A549 (cell line): ENCODE data around the gene PORCN. TPM values are rescaled to one million over a fixed set of nuclear protein-coding genes. Genes with fewer than 3 reads are reported as not detected.
A peak's percentile ranks its signal among the peaks of the same experiment; 100 is the strongest.

Source experiments
- ATAC-seq, 2 experiments: fragments of 200-7000 bp in 1 of 2; fragments of >200 bp in 1 of 2; cut with Nextera tagmentation in 1 of 2; cut with Tn5 transposase in 1 of 2; 3 replicates each; pipeline versions ENCODE4 v1.8.0 to v1.9.1; 2018 to 2020; ENCODE audit warnings: mild to moderate bottlenecking in 1 of 2, moderate library complexity in 1 of 2
- CTCF ChIA-PET: fragments of 300-600 bp; sonication (Branson Sonifier 250); formaldehyde crosslinking; extraction: SDS; loops from one replicate; lab custom pipeline; 2021; ENCODE audit warnings: antibody characterized with exemption, inconsistent platforms; lab: Yijun Ruan, JAX
- POLR2A ChIA-PET: fragments of 350-600 bp; formaldehyde crosslinking; extraction: SDS; loops from one replicate; lab custom pipeline; 2021; ENCODE audit warnings: antibody characterized with exemption, inconsistent platforms; lab: Yijun Ruan, JAX
- DNase-seq, 2 experiments: peaks; one replicate each; pipeline versions ENCODE4 v3.0.0 to v3.0.0-alpha.2; 2011 to 2016; ENCODE audit warnings: low read depth in 1 of 2, low spot score in 1 of 2
- FAIRE-seq: peaks from 2 replicates; lab custom pipeline; 2011; peaks lifted over from hg19 to GRCh38; lab: Jason Lieb, UNC
- H3K27ac ChIP-seq, 2 experiments: fragments of >200 bp; sonication (Bioruptor Twin); formaldehyde crosslinking; 3 replicates each; pipeline ENCODE4 v1.5.1; 2016 to 2017
- H3K4me1 ChIP-seq: fragments of >200 bp; sonication (Bioruptor Twin); formaldehyde crosslinking; 3 replicates; pipeline ENCODE4 v1.6.1; 2016
- H3K4me2 ChIP-seq: fragments of >200 bp; sonication (Bioruptor Twin); formaldehyde crosslinking; 3 replicates; pipeline ENCODE4 v1.6.1; 2016
- H3K4me3 ChIP-seq: fragments of >200 bp; sonication (Bioruptor Twin); formaldehyde crosslinking; 3 replicates; pipeline ENCODE4 v1.5.1; 2016
- H3K9me3 ChIP-seq: fragments of >200 bp; sonication (Bioruptor Twin); formaldehyde crosslinking; 3 replicates; pipeline ENCODE4 v1.6.1; 2016
- BCL3 ChIP-seq: fragments of >200 bp; sonication (Bioruptor Twin); formaldehyde crosslinking; IDR thresholded peaks from 3 replicates; pipeline ENCODE4 v1.6.1; 2016
- CEBPB ChIP-seq, 2 experiments: fragments of >200 bp in 1 of 2; sonication (Bioruptor Twin) in 1 of 2; formaldehyde crosslinking in 1 of 2; IDR thresholded peaks; 2 replicates each; pipeline ENCODE4 v1.6.1; 2012 to 2016
- CHD2 ChIP-seq: fragments of 150-350 bp; IDR thresholded peaks from 2 replicates; pipeline ENCODE4 v1.6.1; 2014; ENCODE audit warnings: low read length; ENCODE audit not compliant: partially characterized antibody
- EHF ChIP-seq: fragments of 250-450 bp; sonication (Bioruptor Pico); IDR thresholded peaks from 2 replicates; pipeline ENCODE4 v1.5.0; 2020; ENCODE audit warnings: mild to moderate bottlenecking
- EHMT2 ChIP-seq: fragments of 200-600 bp; sonication (generic); IDR thresholded peaks from 2 replicates; pipeline ENCODE4 v1.6.1; 2016; ENCODE audit warnings: antibody characterized with exemption, low read depth, mild to moderate bottlenecking, moderate library complexity
- ESRRA ChIP-seq: fragments of 150-350 bp; IDR thresholded peaks from 2 replicates; pipeline ENCODE4 v1.6.1; 2014; ENCODE audit warnings: mild to moderate bottlenecking, low read length, borderline replicate concordance
- GATA3 ChIP-seq: IDR thresholded peaks from 2 replicates; pipeline ENCODE4 v1.6.1; 2012; ENCODE audit warnings: borderline replicate concordance
- HDAC2 ChIP-seq: fragments of 200-600 bp; sonication (generic); IDR thresholded peaks from 2 replicates; pipeline ENCODE4 v1.6.1; 2016
- HEYL ChIP-seq: fragments of 250-450 bp; sonication (Bioruptor Pico); IDR thresholded peaks from 2 replicates; pipeline ENCODE4 v1.8.0; 2021; ENCODE audit warnings: mild to moderate bottlenecking, moderate library complexity
- HMGXB4 ChIP-seq: fragments of 250-450 bp; sonication (Bioruptor Pico); IDR thresholded peaks from 2 replicates; pipeline ENCODE4 v1.5.0; 2021; ENCODE audit warnings: mild to moderate bottlenecking, moderate library complexity, borderline replicate concordance
- JUN ChIP-seq, 2 experiments: fragments of >200 bp; sonication (Bioruptor Twin); formaldehyde crosslinking; IDR thresholded peaks; 2 replicates in 1 of 2; 3 replicates in 1 of 2; pipeline ENCODE4 v1.6.1; 2016 to 2017
- JUNB ChIP-seq: fragments of >200 bp; sonication (Bioruptor Twin); formaldehyde crosslinking; IDR thresholded peaks from 2 replicates; pipeline ENCODE4 v1.6.1; 2016
- KDM1A ChIP-seq: fragments of 200-600 bp; sonication (generic); IDR thresholded peaks from 2 replicates; pipeline ENCODE4 v1.6.1; 2016; ENCODE audit warnings: low read depth, mild to moderate bottlenecking
- MAZ ChIP-seq: fragments of 150-350 bp; IDR thresholded peaks from 2 replicates; pipeline ENCODE4 v1.6.1; 2014; ENCODE audit warnings: antibody characterized with exemption, low read depth, low read length, borderline replicate concordance
- NFE2L2 ChIP-seq: fragments of 150-350 bp; conservative IDR thresholded peaks from 2 replicates; pipeline ENCODE4 v1.6.1; 2014; ENCODE audit warnings: low read length
- NPAS2 ChIP-seq: fragments of 250-450 bp; sonication (Bioruptor Pico); IDR thresholded peaks from 2 replicates; pipeline ENCODE4 v1.8.0; 2022; ENCODE audit warnings: mild to moderate bottlenecking, moderate library complexity, borderline replicate concordance
- PHF8 ChIP-seq: fragments of 200-600 bp; sonication (generic); IDR thresholded peaks from 2 replicates; pipeline ENCODE4 v1.6.1; 2016; ENCODE audit warnings: low read depth, mild to moderate bottlenecking, antibody characterized with exemption, moderate library complexity, borderline replicate concordance
- POLR2A ChIP-seq: IDR thresholded peaks from 2 replicates; pipeline ENCODE4 v1.6.1; 2012; ENCODE audit warnings: mild to moderate bottlenecking, low read length
- RAD21 ChIP-seq, 2 experiments: fragments of >200 bp in 1 of 2; sonication (Bioruptor Twin) in 1 of 2; formaldehyde crosslinking in 1 of 2; IDR thresholded peaks in 1 of 2; conservative IDR thresholded peaks in 1 of 2; 2 replicates in 1 of 2; 3 replicates in 1 of 2; pipeline ENCODE4 v1.6.1; 2012 to 2018; ENCODE audit warnings: inconsistent platforms in 1 of 2
- RARB ChIP-seq: fragments of 250-450 bp; sonication (Bioruptor Pico); IDR thresholded peaks from 2 replicates; pipeline ENCODE4 v1.8.0; 2021; ENCODE audit warnings: mild to moderate bottlenecking, moderate library complexity
- RCOR1 ChIP-seq: fragments of 150-350 bp; IDR thresholded peaks from 2 replicates; pipeline ENCODE4 v1.6.1; 2014; ENCODE audit warnings: antibody characterized with exemption, low read length, low read depth
- REST ChIP-seq: fragments of 200-600 bp; sonication (generic); IDR thresholded peaks from 2 replicates; pipeline ENCODE4 v1.6.1; 2016; ENCODE audit warnings: antibody characterized with exemption, mild to moderate bottlenecking, moderate library complexity
- SREBF2 ChIP-seq: fragments of 450-650 bp; IDR thresholded peaks from 2 replicates; pipeline ENCODE4 v1.6.1; 2014; ENCODE audit warnings: mild to moderate bottlenecking, moderate library complexity
- TFCP2L1 ChIP-seq: fragments of 250-450 bp; sonication (Bioruptor Pico); IDR thresholded peaks from 2 replicates; pipeline ENCODE4 v1.5.0; 2021; ENCODE audit warnings: mild to moderate bottlenecking
- TP53 ChIP-seq: fragments of 250-450 bp; sonication (Bioruptor Pico); IDR thresholded peaks from 2 replicates; pipeline ENCODE4 v1.5.0; 2021; ENCODE audit warnings: mild to moderate bottlenecking, moderate library complexity
- WGBS: methylation state at CpG from one replicate; pipeline ENCODE4 v1.1.6; 2017; ENCODE audit errors: missing lambda C conversion rate; 5-methylcytosine and 5-hydroxymethylcytosine counted together
- polyA plus RNA-seq, 4 experiments: library from polyadenylated mRNA; depleted of rRNA in 3 of 4; stranded (reverse); fragments of >200 nt; fragmentation: RNase III in 1 of 4; extraction: RNeasy Plus Mini Kit Qiagen cat#74134 plus additional on column Dnase treatment in 1 of 4; gene quantifications; 2 replicates in 3 of 4; 3 replicates in 1 of 4; pipeline ENCODE4 v1.2.3, GENCODE V29; 2011 to 2017
- TF ChIP-seq, protein P1 (sequence below): fragments of >200 bp; sonication (Bioruptor Twin); formaldehyde crosslinking; IDR thresholded peaks from 3 replicates; pipeline ENCODE4 v1.5.1; 2016

PORCN gene
- polyA plus RNA-seq, 2 of the 4 experiments (the other 2 are of a cell fraction): 9.4 to 18.6 TPM

DNA sequence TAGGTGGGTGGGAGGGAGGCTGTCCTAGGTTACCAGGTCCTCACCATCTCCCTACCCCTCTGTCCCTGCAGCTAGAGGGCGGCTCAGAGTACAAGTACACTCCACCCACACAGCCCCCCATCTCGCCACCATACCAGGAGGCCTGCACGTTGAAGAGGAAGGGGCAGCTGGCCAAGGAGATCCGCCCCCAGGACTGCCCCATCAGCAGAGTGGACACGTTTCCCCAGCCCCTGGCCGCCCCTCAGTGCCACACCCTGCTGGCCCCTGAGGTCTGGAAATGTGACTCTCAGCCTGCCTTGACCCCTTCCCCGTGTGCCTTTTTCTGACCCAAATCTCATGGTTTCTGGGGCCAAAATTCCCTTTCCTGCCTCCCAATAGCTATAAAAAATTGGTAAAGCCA is 26.3 kb upstream of the PORCN start:
- no peak overlapping the region for H3K4me2 ChIP-seq
- CTCF ChIA-PET: interaction anchor here (0.6 to 1.9 kb wide), 2 partner anchors 12 to 57 kb away, joined by 3 to 7 read pairs; partner anchors contain the start of gene TBC1D25
- TF ChIP-seq EHMT2 (no peak), POLR2A (no peak), RARB (no peak), ESRRA (no peak), JUN (IDR thresholded peaks at IDR 0.05) (no peak), BCL3 (no peak), HDAC2 (no peak), RCOR1 (no peak), TFCP2L1 (no peak), JUNB (no peak), NFE2L2 (no peak), RAD21 (conservative IDR thresholded peaks at IDR 0.05 in 1 of 2, IDR thresholded peaks at IDR 0.05 in 1 of 2) (no peak), NPAS2 (CRISPR knock-in tag) (no peak), GATA3 (no peak), SREBF2 (no peak)
- TF ChIP-seq, protein P1, sequence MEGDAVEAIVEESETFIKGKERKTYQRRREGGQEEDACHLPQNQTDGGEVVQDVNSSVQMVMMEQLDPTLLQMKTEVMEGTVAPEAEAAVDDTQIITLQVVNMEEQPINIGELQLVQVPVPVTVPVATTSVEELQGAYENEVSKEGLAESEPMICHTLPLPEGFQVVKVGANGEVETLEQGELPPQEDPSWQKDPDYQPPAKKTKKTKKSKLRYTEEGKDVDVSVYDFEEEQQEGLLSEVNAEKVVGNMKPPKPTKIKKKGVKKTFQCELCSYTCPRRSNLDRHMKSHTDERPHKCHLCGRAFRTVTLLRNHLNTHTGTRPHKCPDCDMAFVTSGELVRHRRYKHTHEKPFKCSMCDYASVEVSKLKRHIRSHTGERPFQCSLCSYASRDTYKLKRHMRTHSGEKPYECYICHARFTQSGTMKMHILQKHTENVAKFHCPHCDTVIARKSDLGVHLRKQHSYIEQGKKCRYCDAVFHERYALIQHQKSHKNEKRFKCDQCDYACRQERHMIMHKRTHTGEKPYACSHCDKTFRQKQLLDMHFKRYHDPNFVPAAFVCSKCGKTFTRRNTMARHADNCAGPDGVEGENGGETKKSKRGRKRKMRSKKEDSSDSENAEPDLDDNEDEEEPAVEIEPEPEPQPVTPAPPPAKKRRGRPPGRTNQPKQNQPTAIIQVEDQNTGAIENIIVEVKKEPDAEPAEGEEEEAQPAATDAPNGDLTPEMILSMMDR: no peak
- TF ChIP-seq, all 56 proteins: peak for 0
- ATAC-seq (no peak), DNase-seq (no peak), FAIRE-seq (no peak)
- no peaks in the 10 kb centered on the region; the same call in 2 of the 3 replicates for H3K4me1 ChIP-seq
- POLR2A ChIA-PET: no interaction called here
- H3K9me3 ChIP-seq: no peaks in the 10 kb centered on the region
- no peak overlapping the region for H3K4me3 ChIP-seq
- H3K27ac ChIP-seq: no peak overlapping the region
- 92% methylated on average over 7 of the region's 7 CpGs for WGBS

DNA sequence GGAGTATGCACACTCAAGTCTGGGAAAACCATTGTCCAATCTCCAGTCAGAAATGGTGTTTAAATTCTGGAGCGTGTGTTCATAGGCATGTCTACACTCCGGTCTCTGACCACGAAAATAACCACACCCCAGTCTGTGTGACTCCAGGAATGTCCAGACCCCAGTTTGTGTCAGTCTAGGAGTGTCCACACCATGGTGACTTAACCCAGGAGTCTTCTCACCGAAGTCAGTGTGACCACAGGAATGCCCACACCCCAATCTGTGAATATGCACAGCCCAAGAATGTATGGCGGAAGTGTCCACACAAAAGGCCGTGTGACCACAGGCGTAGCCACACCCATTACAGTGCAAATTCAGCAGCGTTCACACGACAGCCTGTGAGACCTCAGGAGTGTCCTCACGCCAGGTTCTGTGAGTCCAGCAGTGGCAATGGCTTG is 21.4 kb upstream of the PORCN start:
- 70% methylated on average over 9 of the region's 10 CpGs for WGBS
- TF ChIP-seq NPAS2 (CRISPR knock-in tag) (no peak), PHF8 (no peak), EHF (CRISPR knock-in tag) (no peak), CEBPB (IDR thresholded peaks at IDR 0.05) (no peak)
- peak in 1 of 2 experiments; percentile 65 for DNase-seq
- peak; percentile 48 to 70 for ATAC-seq
- no peak overlapping the region for H3K27ac ChIP-seq
- peaks cover 6% of the 10 kb centered on the region; the same call in 2 of the 3 replicates for H3K4me1 ChIP-seq
- no peak overlapping the region for H3K4me3 ChIP-seq
- no peak for FAIRE-seq
- no peak overlapping the region for H3K4me2 ChIP-seq
- POLR2A ChIA-PET: no interaction called here
- CTCF ChIA-PET: no interaction called here
- H3K9me3 ChIP-seq: no peaks in the 10 kb centered on the region

GRCh38 chrX:48488034-48488433 is 20.8 kb upstream of the PORCN start:
- H3K27ac ChIP-seq: no peak overlapping the region
- POLR2A ChIA-PET: no interaction called here
- CTCF ChIA-PET: no interaction called here

More at GRCh38 chrX:48488034-48488433, 20.8 kb upstream of the PORCN start:
- WGBS: 94% methylated on average over 2 of the region's 3 CpGs
- ATAC-seq: no peak; a peak in 1 of 6 replicates
- TF ChIP-seq KDM1A: no peak
- no peak for TF ChIP-seq TP53 (CRISPR knock-in tag)
- TF ChIP-seq MAZ: no peak
- TF ChIP-seq TFCP2L1: no peak
- TF ChIP-seq REST: no peak
- no peak for TF ChIP-seq HEYL (CRISPR knock-in tag)
- TF ChIP-seq HMGXB4 (CRISPR knock-in tag): no peak
- no peak for TF ChIP-seq RAD21 (conservative IDR thresholded peaks at IDR 0.05 in 1 of 2, IDR thresholded peaks at IDR 0.05 in 1 of 2)
- no peak for TF ChIP-seq JUNB
- no peak for TF ChIP-seq CHD2
- no peak overlapping the region for H3K4me3 ChIP-seq
- H3K4me2 ChIP-seq: no peak overlapping the region
- no peak for DNase-seq
- peaks cover 11% of the 10 kb centered on the region; the same call in 2 of the 3 replicates for H3K4me1 ChIP-seq
- H3K9me3 ChIP-seq: no peaks in the 10 kb centered on the region
- FAIRE-seq: peak; percentile 61
